ENCODE measurements around the gene PLEKHF1. TPM values are rescaled to one million over a fixed set of nuclear protein-coding genes. Genes with fewer than 3 reads are reported as not detected.

Gene PLEKHF1
- total RNA-seq, 1 donor from 2014 or later: 10.4 TPM

- peak overlapping the region; percentile 31 for H3K4me3 ChIP-seq (ENCODE audit: low read depth, low read length)
- TF ChIP-seq, protein P1, sequence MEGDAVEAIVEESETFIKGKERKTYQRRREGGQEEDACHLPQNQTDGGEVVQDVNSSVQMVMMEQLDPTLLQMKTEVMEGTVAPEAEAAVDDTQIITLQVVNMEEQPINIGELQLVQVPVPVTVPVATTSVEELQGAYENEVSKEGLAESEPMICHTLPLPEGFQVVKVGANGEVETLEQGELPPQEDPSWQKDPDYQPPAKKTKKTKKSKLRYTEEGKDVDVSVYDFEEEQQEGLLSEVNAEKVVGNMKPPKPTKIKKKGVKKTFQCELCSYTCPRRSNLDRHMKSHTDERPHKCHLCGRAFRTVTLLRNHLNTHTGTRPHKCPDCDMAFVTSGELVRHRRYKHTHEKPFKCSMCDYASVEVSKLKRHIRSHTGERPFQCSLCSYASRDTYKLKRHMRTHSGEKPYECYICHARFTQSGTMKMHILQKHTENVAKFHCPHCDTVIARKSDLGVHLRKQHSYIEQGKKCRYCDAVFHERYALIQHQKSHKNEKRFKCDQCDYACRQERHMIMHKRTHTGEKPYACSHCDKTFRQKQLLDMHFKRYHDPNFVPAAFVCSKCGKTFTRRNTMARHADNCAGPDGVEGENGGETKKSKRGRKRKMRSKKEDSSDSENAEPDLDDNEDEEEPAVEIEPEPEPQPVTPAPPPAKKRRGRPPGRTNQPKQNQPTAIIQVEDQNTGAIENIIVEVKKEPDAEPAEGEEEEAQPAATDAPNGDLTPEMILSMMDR (conservative IDR thresholded peaks at IDR 0.05; ENCODE audit: low read depth, low read length): no peak
- DNase-seq (ENCODE audit: low read depth): no peak
Observed at GRCh38 chr19:29724102-29724641, 58.9 kb downstream of the PLEKHF1 start.

DNA sequence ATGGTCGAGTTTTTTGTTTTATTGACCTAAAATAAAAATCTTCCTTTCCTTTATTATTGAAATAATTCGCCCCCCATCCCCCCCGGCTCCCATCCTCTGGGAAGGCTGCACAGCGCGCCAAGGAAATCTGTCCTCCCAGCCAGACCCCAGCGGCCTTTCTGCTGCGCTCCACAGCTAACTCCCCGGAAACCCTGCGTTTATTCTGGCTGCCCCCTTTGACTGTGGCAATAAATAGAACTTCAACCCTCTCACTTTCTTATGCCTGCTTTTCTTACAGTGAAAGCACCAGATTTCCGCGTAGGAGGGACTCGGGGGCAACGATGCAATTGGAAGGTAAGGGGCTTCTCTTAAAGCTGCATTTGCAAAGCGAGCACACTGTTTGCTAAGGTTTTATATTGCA is 59.5 kb downstream of the PLEKHF1 start:
- peak overlapping the region; percentile 31 for H3K4me3 ChIP-seq (ENCODE audit: low read depth, low read length)
- DNase-seq (ENCODE audit: low read depth): no peak
- TF ChIP-seq, protein P1 (conservative IDR thresholded peaks at IDR 0.05; ENCODE audit: low read depth, low read length): no peak

Other genes with a start within 250 kb of the PLEKHF1 start
- gene VSTM2B, start 139.5 kb upstream of the PLEKHF1 start, total RNA-seq: not detected in 2 replicates
- 53.5 and 76.3 TPM in 2 replicates for gene POP4, start 59.2 kb upstream of the PLEKHF1 start, total RNA-seq
- 24.9 and 31.2 TPM in 2 replicates for gene C19orf12, start 49.8 kb downstream of the PLEKHF1 start, total RNA-seq
- gene CCNE1, start 146.5 kb downstream of the PLEKHF1 start, total RNA-seq: 18.6 and 22.1 TPM in 2 replicates

Data from epithelial cell of proximal tubule (primary cell).